GM19452 (cell line): ENCODE results near the gene CD58.

Experiments used
- ATAC-seq: cut with Tn5 transposase; IDR thresholded peaks from one replicate; pipeline ENCODE4 v1.9.1; 2021; ENCODE audit not compliant: unreplicated experiment

Gene CD58

GRCh38 chr1:116474921-116475849 is 95.6 kb downstream of the CD58 start:
- no peak for ATAC-seq

GRCh38 chr1:116472431-116472961 is 98.3 kb downstream of the CD58 start:
- ATAC-seq, result no peak

- ATAC-seq, result no peak
Measured at GRCh38 chr1:116471241-116471640, 99.6 kb downstream of the CD58 start.

GRCh38 chr1:116470671-116471070 is 100.2 kb downstream of the CD58 start:
- ATAC-seq, result no peak

GRCh38 chr1:116466810-116467557 is 103.8 kb downstream of the CD58 start:
- no peak for ATAC-seq

GRCh38 chr1:116465845-116466685 is 104.8 kb downstream of the CD58 start:
- no peak for ATAC-seq

- ATAC-seq, result no peak
Measured at GRCh38 chr1:116465477-116465844, 105.4 kb downstream of the CD58 start.
